HEK293 (cell line): ENCODE data around the gene STARD3.

ENCODE experiments used
- KLF10 ChIP-seq: fragments of 450-650 bp; IDR thresholded peaks from 2 replicates; pipeline ENCODE4 v1.5.1; 2018; ENCODE audit warnings: missing biosample characterization, mild to moderate bottlenecking, missing genetic modification characterization
- ZFP69B ChIP-seq: fragments of 450-650 bp; formaldehyde crosslinking; IDR thresholded peaks from 2 replicates; pipeline ENCODE4 v1.5.1; 2016; ENCODE audit warnings: missing biosample characterization, missing genetic modification characterization
- ZNF621 ChIP-seq: fragments of 450-650 bp; formaldehyde crosslinking; IDR thresholded peaks from 2 replicates; pipeline ENCODE4 v1.5.1; 2017; ENCODE audit warnings: missing biosample characterization, missing genetic modification characterization
- TF ChIP-seq, protein P1 (sequence below): fragments of 450-650 bp; formaldehyde crosslinking; conservative IDR thresholded peaks from 2 replicates; pipeline ENCODE4 v1.5.1; 2016; ENCODE audit warnings: low read depth, missing biosample characterization, missing genetic modification characterization

DNA sequence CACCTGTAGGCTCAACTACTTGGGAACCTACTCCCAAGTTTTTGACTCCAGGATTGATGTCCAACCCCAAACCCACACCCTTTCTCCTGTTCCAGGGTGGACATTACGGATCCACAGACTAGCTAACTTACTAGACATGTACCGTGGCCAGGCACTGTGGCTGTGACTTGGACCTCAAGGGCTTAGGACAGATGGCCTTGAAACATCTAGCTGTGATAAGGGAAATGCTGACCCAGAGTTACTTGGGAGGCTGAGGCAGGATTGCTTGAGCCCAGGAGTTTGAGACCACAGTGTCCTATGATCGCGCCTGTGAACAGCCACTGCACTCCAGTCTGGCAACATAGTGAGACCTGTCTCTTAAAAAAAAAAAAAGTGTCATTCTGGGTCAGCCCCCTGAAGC, 4.2 kb downstream of the STARD3 start:
- TF ChIP-seq KLF10 (tag by site-specific recombination) (no peak), ZNF621 (tag by site-specific recombination) (no peak), ZFP69B (tag by site-specific recombination) (no peak)
- TF ChIP-seq, protein P1, sequence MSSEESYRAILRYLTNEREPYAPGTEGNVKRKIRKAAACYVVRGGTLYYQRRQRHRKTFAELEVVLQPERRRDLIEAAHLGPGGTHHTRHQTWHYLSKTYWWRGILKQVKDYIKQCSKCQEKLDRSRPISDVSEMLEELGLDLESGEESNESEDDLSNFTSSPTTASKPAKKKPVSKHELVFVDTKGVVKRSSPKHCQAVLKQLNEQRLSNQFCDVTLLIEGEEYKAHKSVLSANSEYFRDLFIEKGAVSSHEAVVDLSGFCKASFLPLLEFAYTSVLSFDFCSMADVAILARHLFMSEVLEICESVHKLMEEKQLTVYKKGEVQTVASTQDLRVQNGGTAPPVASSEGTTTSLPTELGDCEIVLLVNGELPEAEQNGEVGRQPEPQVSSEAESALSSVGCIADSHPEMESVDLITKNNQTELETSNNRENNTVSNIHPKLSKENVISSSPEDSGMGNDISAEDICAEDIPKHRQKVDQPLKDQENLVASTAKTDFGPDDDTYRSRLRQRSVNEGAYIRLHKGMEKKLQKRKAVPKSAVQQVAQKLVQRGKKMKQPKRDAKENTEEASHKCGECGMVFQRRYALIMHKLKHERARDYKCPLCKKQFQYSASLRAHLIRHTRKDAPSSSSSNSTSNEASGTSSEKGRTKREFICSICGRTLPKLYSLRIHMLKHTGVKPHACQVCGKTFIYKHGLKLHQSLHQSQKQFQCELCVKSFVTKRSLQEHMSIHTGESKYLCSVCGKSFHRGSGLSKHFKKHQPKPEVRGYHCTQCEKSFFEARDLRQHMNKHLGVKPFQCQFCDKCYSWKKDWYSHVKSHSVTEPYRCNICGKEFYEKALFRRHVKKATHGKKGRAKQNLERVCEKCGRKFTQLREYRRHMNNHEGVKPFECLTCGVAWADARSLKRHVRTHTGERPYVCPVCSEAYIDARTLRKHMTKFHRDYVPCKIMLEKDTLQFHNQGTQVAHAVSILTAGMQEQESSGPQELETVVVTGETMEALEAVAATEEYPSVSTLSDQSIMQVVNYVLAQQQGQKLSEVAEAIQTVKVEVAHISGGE (tag by site-specific recombination), result no peak
